ENCODE results near the gene SRF.

Gene SRF

GRCh38 chr6:43220439-43220951 is 49.4 kb downstream of the SRF start:
- no peak overlapping the region for H3K4me3 ChIP-seq (ENCODE audit: control insufficient read depth, low read depth, low read length)
- DNase-seq (ENCODE audit: low read depth) = no peak
- TF ChIP-seq CTCF (conservative IDR thresholded peaks at IDR 0.05; ENCODE audit: control insufficient read depth, insufficient read depth, low read depth, low read length) = no peak

GRCh38 chr6:43221046-43221972 is 50.2 kb downstream of the SRF start:
- no peak for TF ChIP-seq CTCF (conservative IDR thresholded peaks at IDR 0.05; ENCODE audit: control insufficient read depth, insufficient read depth, low read depth, low read length)
- no peak for DNase-seq (ENCODE audit: low read depth)
- H3K4me3 ChIP-seq (ENCODE audit: control insufficient read depth, low read depth, low read length) = no peak overlapping the region

GRCh38 chr6:43222418-43223059 is 51.5 kb downstream of the SRF start:
- TF ChIP-seq CTCF (conservative IDR thresholded peaks at IDR 0.05; ENCODE audit: control insufficient read depth, insufficient read depth, low read depth, low read length) = no peak
- no peak overlapping the region for H3K4me3 ChIP-seq (ENCODE audit: control insufficient read depth, low read depth, low read length)
- DNase-seq (ENCODE audit: low read depth) = no peak

GRCh38 chr6:43223175-43223574 is 52.1 kb downstream of the SRF start:
- no peak for DNase-seq (ENCODE audit: low read depth)
- no peak for TF ChIP-seq CTCF (conservative IDR thresholded peaks at IDR 0.05; ENCODE audit: control insufficient read depth, insufficient read depth, low read depth, low read length)
- no peak overlapping the region for H3K4me3 ChIP-seq (ENCODE audit: control insufficient read depth, low read depth, low read length)

GRCh38 chr6:43226192-43226851 is 55.3 kb downstream of the SRF start:
- TF ChIP-seq CTCF (conservative IDR thresholded peaks at IDR 0.05; ENCODE audit: control insufficient read depth, insufficient read depth, low read depth, low read length) = no peak
- H3K4me3 ChIP-seq (ENCODE audit: control insufficient read depth, low read depth, low read length) = no peak overlapping the region
- DNase-seq (ENCODE audit: low read depth) = no peak

GRCh38 chr6:43228951-43229802 is 58.1 kb downstream of the SRF start, which contains the start of gene DNPH1:
TSS of gene DNPH1 (minus strand) at chr6:43229481. CDS start at chr6:43229456, 25 bp downstream.
- DNase-seq (ENCODE audit: low read depth) = peak; percentile 54
- peak within 1 kb of the TSS; percentile 55 for H3K4me3 ChIP-seq (ENCODE audit: control insufficient read depth, low read depth, low read length)

More at GRCh38 chr6:43228951-43229802, 58.1 kb downstream of the SRF start, which contains the start of gene DNPH1:
- peak; percentile 23 for TF ChIP-seq CTCF (conservative IDR thresholded peaks at IDR 0.05; ENCODE audit: control insufficient read depth, insufficient read depth, low read depth, low read length)
